Stomach (tissue), 4 donors: ENCODE measurements around the gene NTHL1.

ENCODE experiments used
- EP300 ChIP-seq: sonication (generic); formaldehyde crosslinking; IDR thresholded peaks from one replicate; pipeline ENCODE4 v1.6.1; 2017; ENCODE audit warnings: antibody characterized with exemption
- POLR2A ChIP-seq, 4 donors: fragments of 450-650 bp; IDR thresholded peaks; one replicate each; pipeline ENCODE4 v1.6.1; 2016; ENCODE audit warnings: antibody characterized with exemption in 4 of 4, control low read depth in 2 of 4, mild to moderate bottlenecking in 1 of 4, moderate library complexity in 1 of 4
- POLR2AphosphoS5 ChIP-seq, 3 donors: sonication (generic); formaldehyde crosslinking; IDR thresholded peaks; one replicate each; pipeline ENCODE4 v1.6.1; 2016; ENCODE audit warnings: antibody characterized with exemption in 3 of 3
- TF ChIP-seq, protein P1 (sequence below), 7 experiments: fragments of 450-650 bp in 4 of 7; fragments of 200-600 bp in 3 of 7; sonication (generic) in 3 of 7; IDR thresholded peaks; one replicate each; pipeline ENCODE4 v1.5.1; 2016 to 2019; ENCODE audit warnings: antibody characterized with exemption in 7 of 7, control low read depth in 2 of 7, mild to moderate bottlenecking in 1 of 7

DNA sequence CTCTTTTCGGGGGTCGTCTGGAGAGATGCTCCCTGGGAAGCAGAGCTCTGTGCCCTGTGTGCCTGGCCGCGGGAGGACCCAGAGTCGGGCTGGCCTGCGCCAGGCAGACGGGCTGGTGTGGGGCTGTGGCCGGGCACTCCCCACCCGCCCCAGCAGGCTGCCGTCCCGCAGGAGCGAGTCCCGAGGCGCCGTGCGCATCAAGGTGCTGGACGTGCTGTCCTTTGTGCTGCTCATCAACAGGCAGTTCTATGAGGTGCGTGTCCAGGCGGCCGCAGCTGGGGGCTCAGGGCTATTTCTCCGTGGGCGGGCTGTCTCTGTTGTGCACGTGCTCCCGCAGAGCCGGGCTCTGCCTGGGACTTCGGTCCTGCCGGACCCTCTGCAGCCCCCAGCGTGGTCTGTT, 15.2 kb upstream of the NTHL1 start:
- TF ChIP-seq, protein P1, sequence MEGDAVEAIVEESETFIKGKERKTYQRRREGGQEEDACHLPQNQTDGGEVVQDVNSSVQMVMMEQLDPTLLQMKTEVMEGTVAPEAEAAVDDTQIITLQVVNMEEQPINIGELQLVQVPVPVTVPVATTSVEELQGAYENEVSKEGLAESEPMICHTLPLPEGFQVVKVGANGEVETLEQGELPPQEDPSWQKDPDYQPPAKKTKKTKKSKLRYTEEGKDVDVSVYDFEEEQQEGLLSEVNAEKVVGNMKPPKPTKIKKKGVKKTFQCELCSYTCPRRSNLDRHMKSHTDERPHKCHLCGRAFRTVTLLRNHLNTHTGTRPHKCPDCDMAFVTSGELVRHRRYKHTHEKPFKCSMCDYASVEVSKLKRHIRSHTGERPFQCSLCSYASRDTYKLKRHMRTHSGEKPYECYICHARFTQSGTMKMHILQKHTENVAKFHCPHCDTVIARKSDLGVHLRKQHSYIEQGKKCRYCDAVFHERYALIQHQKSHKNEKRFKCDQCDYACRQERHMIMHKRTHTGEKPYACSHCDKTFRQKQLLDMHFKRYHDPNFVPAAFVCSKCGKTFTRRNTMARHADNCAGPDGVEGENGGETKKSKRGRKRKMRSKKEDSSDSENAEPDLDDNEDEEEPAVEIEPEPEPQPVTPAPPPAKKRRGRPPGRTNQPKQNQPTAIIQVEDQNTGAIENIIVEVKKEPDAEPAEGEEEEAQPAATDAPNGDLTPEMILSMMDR (IDR thresholded peaks at IDR 0.05) = no peak
- TF ChIP-seq POLR2A (IDR thresholded peaks at IDR 0.05) (no peak), EP300 (no peak), POLR2AphosphoS5 (IDR thresholded peaks at IDR 0.05) (no peak)
